NCI-H2227 treated with DMSO at 0.1 percent for 48 hours (cell line): ENCODE measurements around the gene NDUFA12.

Experiments
- DNase-seq: peaks from one replicate; lab custom pipeline; 2025; lab: John Stamatoyannopoulos, UW

NDUFA12 gene

DNA sequence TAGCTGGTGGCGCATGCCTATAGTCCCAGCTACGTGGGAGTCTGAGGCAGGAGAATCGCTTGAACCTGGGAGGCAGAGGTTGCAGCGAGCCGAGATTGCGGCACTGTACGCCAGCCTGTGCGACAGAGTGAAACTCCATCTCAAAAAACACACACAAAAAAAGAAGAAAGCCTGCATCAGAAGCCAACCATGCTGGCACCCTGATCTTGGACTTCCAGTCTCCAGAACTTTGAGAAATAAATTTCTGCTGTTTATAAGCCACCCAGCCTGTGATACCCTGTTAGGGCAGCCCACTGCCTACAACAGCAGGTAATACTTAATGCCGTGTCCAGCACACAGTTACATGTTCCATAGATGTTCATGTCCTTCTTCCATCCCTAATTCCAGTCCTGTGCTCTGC, 62.7 kb downstream of the NDUFA12 start:
- no peak for DNase-seq

DNA sequence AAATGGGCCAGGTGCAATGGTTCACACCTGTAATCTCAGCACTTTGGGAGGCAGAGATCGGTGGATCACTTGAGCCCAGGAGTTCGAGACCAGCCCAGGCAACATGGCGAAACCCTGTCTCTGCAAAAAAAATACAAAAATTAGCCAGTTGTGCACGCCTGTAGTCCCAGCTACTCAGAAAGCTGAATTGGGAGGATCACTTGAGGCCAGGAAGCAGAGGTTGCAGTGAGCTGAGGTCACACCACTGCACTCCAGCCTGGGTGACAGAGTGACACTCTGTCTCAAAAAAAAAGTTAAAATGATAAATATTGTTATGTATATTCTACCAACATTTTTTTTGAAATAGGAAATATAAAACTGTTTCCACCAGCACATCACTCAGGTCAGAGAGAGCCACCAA, 64.9 kb downstream of the NDUFA12 start:
- no peak for DNase-seq

GRCh38 chr12:94930772-94931171, 72.7 kb downstream of the NDUFA12 start:
- DNase-seq = no peak

DNA sequence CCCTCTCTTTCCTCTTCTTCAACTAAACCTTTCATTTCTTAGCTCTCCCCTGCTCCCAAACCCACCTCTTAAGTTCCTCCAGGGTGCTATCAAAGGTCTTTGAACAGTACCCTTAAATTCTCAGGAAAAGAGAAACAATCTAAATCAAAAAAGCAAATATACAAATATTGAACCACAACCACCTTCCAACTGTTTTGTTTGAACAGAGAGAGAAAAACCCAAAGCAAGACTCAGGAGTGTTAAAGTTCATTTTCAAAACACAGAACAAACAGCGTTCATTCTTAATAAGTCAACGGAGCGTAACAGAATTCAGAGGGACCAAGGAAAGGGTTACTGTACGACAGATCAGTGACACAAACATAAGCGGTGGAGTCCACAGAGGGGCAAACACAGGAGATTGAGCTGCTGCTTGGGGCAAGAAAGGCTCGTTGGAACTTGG, 73.3 kb downstream of the NDUFA12 start:
- no peak for DNase-seq

GRCh38 chr12:94929780-94930179, 73.7 kb downstream of the NDUFA12 start:
- no peak for DNase-seq

GRCh38 chr12:94925729-94926128, 77.8 kb downstream of the NDUFA12 start:
- no peak for DNase-seq

DNA sequence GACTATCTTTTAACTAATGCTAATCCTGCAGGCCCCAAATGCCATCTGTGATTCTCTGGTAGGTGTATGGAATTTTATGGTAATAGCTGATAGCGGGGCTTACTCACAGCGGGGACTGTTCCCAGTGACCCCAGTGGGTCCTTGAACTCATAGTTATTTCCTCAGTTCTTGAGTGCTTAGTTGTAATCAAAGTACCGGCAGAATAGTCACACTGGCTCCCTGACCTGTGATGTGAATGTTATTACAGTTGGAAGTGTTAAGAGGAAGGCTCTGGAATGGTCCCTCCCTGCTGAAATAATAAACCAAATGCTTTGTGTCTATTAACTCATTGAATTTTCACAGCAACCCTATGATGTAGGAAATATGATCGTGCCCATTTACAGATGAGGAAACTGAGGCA, 78.3 kb downstream of the NDUFA12 start:
- DNase-seq = no peak

GRCh38 chr12:94922561-94922960, 80.9 kb downstream of the NDUFA12 start:
- no peak for DNase-seq
